ENCODE data around the gene SLC39A11.

- TF ChIP-seq, protein P1, sequence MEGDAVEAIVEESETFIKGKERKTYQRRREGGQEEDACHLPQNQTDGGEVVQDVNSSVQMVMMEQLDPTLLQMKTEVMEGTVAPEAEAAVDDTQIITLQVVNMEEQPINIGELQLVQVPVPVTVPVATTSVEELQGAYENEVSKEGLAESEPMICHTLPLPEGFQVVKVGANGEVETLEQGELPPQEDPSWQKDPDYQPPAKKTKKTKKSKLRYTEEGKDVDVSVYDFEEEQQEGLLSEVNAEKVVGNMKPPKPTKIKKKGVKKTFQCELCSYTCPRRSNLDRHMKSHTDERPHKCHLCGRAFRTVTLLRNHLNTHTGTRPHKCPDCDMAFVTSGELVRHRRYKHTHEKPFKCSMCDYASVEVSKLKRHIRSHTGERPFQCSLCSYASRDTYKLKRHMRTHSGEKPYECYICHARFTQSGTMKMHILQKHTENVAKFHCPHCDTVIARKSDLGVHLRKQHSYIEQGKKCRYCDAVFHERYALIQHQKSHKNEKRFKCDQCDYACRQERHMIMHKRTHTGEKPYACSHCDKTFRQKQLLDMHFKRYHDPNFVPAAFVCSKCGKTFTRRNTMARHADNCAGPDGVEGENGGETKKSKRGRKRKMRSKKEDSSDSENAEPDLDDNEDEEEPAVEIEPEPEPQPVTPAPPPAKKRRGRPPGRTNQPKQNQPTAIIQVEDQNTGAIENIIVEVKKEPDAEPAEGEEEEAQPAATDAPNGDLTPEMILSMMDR (IDR thresholded peaks at IDR 0.05), result no peak
- TF ChIP-seq, protein P2, sequence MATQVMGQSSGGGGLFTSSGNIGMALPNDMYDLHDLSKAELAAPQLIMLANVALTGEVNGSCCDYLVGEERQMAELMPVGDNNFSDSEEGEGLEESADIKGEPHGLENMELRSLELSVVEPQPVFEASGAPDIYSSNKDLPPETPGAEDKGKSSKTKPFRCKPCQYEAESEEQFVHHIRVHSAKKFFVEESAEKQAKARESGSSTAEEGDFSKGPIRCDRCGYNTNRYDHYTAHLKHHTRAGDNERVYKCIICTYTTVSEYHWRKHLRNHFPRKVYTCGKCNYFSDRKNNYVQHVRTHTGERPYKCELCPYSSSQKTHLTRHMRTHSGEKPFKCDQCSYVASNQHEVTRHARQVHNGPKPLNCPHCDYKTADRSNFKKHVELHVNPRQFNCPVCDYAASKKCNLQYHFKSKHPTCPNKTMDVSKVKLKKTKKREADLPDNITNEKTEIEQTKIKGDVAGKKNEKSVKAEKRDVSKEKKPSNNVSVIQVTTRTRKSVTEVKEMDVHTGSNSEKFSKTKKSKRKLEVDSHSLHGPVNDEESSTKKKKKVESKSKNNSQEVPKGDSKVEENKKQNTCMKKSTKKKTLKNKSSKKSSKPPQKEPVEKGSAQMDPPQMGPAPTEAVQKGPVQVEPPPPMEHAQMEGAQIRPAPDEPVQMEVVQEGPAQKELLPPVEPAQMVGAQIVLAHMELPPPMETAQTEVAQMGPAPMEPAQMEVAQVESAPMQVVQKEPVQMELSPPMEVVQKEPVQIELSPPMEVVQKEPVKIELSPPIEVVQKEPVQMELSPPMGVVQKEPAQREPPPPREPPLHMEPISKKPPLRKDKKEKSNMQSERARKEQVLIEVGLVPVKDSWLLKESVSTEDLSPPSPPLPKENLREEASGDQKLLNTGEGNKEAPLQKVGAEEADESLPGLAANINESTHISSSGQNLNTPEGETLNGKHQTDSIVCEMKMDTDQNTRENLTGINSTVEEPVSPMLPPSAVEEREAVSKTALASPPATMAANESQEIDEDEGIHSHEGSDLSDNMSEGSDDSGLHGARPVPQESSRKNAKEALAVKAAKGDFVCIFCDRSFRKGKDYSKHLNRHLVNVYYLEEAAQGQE (IDR thresholded peaks at IDR 0.05; ENCODE audit: insufficient read depth in 1 of 2, low read depth in 2 of 2, low read length in 1 of 2), result no peak
- no peak for TF ChIP-seq SIN3A (IDR thresholded peaks at IDR 0.05; ENCODE audit: borderline replicate concordance, insufficient read depth, low read depth, low read length)
Measured at GRCh38 chr17:73023759-73024158, 68.7 kb downstream of the SLC39A11 start.

All from Panc1 (cell line).